H54 (cell line): ENCODE results near the gene PPP3CB.
A peak's percentile ranks its signal among the peaks of the same experiment; 100 is the strongest.

ENCODE experiments used
- DNase-seq: peaks from one replicate; pipeline ENCODE4 v3.0.0; 2011; ENCODE audit warnings: low spot score, mixed read lengths; ENCODE audit not compliant: insufficient read length
- FAIRE-seq: peaks from 3 replicates; lab custom pipeline; 2011; peaks lifted over from hg19 to GRCh38; lab: Jason Lieb, UNC
- POLR2A ChIP-seq: IDR thresholded peaks from 2 replicates; pipeline ENCODE4 v1.6.1; 2011; ENCODE audit warnings: low read depth, mild to moderate bottlenecking, low read length

The PPP3CB gene

GRCh38 chr10:73495884-73496674 lies at the start of gene PPP3CB:
TSS of gene PPP3CB (minus strand) at chr10:73496024. CDS start at chr10:73495889, 135 bp downstream.
- peak; percentile 82 for FAIRE-seq
- DNase-seq = peak; percentile 79
- no peak for TF ChIP-seq POLR2A

GRCh38 chr10:73545357-73545756 lies 49.5 kb upstream of the PPP3CB start:
- no peak for TF ChIP-seq POLR2A
- DNase-seq (no peak), FAIRE-seq (peak; percentile 23)

DNA sequence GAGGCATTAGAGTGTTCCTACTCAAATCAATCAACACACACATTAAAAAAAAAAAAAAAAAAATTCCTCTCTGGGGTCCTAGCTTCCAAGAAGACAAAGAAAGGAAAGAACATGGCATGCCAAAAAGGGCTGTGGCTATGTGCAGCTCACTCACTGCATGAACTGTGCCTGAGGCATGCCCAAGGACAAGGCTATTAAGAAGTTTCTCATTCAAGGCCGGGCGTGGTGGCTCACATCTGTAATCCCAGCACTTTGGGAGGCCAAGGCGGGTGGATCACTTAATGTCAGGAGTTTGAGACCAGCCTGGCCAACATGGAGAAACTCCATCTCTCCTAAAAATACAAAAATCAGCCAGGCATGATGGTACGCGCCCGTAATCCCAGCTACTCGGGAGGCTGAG lies 41.9 kb upstream of the PPP3CB start:
- DNase-seq = no peak
- no peak for TF ChIP-seq POLR2A
- no peak for FAIRE-seq

GRCh38 chr10:73537288-73537687 lies 41.5 kb upstream of the PPP3CB start:
- no peak for TF ChIP-seq POLR2A
- no peak for FAIRE-seq
- DNase-seq = no peak

DNA sequence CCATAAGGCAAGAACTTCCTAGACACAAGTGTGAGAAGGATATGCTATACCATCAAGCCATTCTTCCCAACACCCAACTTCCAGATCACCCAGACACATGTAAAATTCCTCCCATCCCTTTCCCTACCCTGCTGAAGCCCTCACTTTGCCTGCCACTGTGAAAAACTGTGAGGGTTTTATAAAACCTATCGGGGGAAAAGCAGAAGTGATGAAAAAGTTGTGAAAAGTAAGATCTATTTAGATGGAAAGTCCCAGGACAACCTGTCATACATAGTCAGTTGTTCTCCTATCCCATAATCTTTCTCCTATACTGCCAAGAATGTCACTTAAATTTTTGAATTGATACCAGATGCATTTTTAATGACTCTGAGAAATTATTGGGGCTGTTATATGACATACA lies 39.0 kb upstream of the PPP3CB start:
- no peak for TF ChIP-seq POLR2A
- no peak for FAIRE-seq
- DNase-seq = no peak

DNA sequence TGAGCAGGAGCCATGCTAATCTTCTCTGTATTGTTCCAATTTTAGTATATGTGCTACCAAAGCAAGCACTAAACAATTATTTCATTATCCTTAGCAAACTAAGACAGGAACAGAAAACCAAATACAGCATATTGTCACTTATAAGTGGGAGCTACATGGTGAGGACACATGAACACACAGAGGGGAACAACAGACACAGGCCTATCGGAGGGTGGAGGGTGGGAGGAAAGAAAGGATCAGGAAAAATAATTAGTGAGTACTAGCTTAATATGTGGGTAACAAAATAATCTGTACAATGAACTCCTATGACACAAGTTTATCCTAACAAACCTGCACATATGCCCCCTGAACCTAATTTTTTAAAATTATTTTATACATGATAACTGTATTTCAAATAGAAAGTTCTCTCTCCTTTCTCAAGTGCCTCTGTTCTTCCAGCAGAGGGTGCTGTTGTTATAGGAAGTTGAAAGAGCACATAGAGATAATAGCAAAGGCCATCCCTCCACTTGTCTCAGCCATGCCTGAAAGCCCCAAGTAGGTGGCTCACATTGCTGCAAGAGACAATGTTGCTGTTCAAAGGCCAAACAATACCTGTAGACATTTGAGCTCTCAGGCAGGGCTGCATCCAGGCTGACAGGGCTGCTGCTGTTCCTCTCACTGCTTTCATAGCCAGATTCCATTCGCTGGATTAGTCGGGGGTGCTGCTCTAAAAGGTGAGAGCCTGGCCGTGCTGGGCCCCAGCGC lies 33.4 kb upstream of the PPP3CB start:
- no peak for TF ChIP-seq POLR2A
- DNase-seq = peak; percentile 67
- FAIRE-seq = peak; percentile 99

DNA sequence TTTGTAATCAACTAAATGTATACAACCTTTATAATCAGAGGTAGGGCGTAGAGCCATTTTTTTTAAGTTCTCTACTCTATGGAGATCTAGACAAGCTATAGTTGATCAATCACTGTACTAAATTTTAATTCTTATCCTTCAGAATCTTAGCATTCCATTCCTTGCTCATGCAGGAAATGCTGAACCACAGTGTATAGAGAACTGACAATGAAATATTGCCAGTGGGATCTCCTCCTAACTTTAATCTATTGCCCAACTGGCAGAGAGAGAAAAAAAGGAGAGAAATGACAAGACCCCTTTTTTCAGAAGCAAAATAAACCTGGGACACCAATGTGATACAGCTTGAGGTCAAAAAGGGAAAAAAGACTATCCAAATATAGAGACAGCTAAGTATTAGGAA lies 26.4 kb upstream of the PPP3CB start:
- FAIRE-seq (no peak), DNase-seq (no peak)
- no peak for TF ChIP-seq POLR2A

- FAIRE-seq = no peak
Observed at GRCh38 chr10:73519336-73519735, 23.5 kb upstream of the PPP3CB start.

DNA sequence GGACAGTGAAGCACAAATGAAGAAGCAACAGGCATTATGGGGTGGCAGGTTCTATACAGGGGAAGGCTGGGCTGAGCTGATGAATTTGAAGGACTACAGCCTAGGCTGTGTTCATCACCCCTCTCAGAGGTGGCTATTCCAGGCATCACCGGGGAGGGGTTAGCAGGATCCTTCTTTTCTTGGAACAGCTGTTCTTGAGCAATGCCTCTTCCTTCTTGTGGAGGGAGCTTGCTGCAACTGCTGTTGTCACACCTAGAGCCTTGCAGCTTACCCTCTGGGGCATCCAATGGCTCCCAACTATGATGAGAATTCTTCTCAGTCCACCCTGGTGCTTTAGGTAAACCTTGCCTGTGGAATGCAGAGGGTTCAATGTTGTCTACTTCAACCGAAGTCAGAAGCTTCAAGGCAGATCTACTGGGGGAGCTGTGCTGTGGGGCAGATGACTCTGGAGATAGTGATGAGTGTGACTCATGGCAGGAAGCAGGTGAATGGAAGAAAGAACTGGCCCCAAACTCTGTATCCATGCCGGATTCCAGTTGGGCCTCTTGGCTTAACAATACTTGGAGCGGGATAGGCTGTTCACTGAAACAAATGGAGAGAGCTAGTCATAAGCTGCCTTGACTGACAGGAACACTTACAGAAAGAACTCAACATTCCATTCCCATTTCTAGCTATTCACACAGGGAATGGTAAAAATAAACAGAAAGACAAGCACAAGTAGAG lies 21.5 kb upstream of the PPP3CB start:
- FAIRE-seq = no peak
- TF ChIP-seq POLR2A = no peak
- no peak for DNase-seq

More at GRCh38 chr10:73519336-73519735, 23.5 kb upstream of the PPP3CB start:
- no peak for DNase-seq
- no peak for TF ChIP-seq POLR2A

GRCh38 chr10:73512207-73512743 lies 16.5 kb upstream of the PPP3CB start:
- FAIRE-seq = no peak

DNA sequence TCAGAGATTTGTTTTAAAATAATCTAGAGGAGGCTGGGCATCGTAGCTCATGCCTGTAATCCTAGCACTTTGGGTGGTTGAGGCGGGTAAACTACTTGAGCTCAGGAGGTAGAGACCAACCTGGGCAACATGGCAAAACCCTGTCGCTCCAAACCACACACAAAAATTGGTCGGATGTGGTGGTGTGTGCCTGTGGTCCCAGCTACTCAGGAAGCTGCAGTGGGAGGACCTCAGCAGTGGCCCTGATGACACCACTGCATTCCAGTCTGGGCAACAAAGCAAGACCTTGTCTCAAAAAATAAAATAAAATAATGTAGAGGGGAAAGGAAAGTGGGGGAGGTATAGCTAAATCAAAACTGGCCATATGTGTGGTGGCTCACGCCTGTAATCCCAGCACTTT lies 13.9 kb upstream of the PPP3CB start:
- TF ChIP-seq POLR2A = no peak
- DNase-seq (no peak), FAIRE-seq (no peak)

More at GRCh38 chr10:73512207-73512743, 16.5 kb upstream of the PPP3CB start:
- TF ChIP-seq POLR2A = no peak
- DNase-seq = no peak

DNA sequence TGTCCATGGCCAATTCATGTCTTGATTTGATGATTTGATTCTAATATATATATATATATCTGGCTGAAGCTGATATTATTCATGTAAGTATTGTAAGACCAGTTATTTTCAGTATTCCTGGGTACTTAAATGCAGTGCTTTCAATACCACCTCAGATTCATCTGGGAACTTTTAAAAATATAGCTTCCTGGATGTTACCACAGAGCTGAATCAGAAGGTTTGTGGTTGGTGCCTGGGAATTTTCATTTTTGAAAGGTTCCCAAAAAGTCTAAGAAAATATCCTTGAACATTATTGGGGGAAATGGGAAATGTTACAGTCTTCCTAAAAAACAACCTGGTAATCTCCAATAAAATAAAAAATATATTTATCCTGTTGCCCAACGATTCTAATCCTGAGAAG lies 10.7 kb upstream of the PPP3CB start:
- DNase-seq (no peak), FAIRE-seq (no peak)
- TF ChIP-seq POLR2A = no peak

DNA sequence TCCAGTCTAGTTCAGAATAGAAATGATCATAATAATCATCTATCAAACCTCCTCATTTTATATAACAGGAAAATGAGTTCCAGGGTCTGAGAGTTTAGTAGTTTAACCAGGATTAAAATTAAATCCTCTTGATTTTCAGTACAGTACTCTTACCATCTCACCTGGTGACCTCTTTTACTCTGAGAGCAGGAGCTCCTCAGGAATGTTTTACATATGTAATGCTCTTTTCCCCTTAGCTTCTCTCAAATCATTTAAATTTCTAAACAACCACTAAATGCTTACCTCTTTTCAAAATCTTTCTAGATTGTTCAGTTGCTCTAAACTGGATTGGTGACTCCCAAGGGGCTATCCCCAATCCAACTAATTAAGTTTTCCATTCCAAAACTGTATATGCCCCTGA lies 10.2 kb upstream of the PPP3CB start:
- DNase-seq = no peak
- FAIRE-seq = peak; percentile 66

GRCh38 chr10:73503037-73503436 lies 7.2 kb upstream of the PPP3CB start:
- no peak for FAIRE-seq
- TF ChIP-seq POLR2A = no peak
- DNase-seq = no peak

More for the DNA sequence above, 10.2 kb upstream of the PPP3CB start:
- no peak for TF ChIP-seq POLR2A

DNA sequence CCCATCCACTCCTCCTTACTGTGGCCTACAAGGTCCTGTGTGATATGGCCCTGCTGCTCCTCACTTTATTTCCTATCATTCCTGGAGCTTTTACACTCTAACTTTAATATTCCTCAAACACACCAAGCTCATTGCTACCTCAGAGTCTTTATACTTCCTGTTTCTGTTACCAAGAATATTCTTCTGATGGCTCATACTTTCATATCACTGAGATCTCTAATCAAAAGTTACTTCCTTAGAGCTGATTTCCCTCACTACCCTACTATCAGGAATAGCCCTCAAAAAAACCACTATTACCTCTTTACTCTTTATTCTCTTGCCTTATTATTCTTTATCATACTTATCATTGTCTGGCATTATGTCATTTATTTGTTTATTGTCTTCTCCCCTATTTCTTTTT lies 5.8 kb upstream of the PPP3CB start:
- peak; percentile 67 for FAIRE-seq
- no peak for TF ChIP-seq POLR2A
- DNase-seq = no peak
